NCI-H187 (cell line): ENCODE data around the gene PHYH.
"Not testable (repeated sequence)": the region's sequence is repeated elsewhere in the genome, so short reads cannot be mapped to it uniquely, and the experiment has no call there.

Source experiments
- DNase-seq, 2 experiments: peaks; one replicate each; lab custom pipeline; 2025; lab: John Stamatoyannopoulos, UW

PHYH gene

GRCh38 chr10:13299437-13300287, at the start of gene PHYH:
Gene PHYH, minus strand, starts transcription at chr10:13300064. Its CDS starts 22 bp downstream, at chr10:13300042.
- peak in 1 of 2 experiments; percentile 3 for DNase-seq

GRCh38 chr10:13348216-13349017, 48.6 kb upstream of the PHYH start, which contains the start of gene SEPHS1:
Gene SEPHS1, minus strand, starts transcription at chr10:13348293. Its CDS starts 3,343 bp downstream, at chr10:13344950.
- DNase-seq, result peak; percentile 30 to 68

- DNase-seq, result peak in 1 of 2 experiments; percentile 60
These were observed 47.8 kb upstream of the PHYH start for GRCh38 chr10:13347500-13348156.

- no peak for DNase-seq
These were observed 47.2 kb upstream of the PHYH start for GRCh38 chr10:13347043-13347499.

- no peak for DNase-seq
These were observed 46.6 kb upstream of the PHYH start for GRCh38 chr10:13346283-13347042.

- DNase-seq, result no peak
These were observed 40.9 kb upstream of the PHYH start for GRCh38 chr10:13340626-13341376.

- no peak for DNase-seq
These were observed 40.2 kb upstream of the PHYH start for GRCh38 chr10:13340068-13340467.

- no peak for DNase-seq
These were observed 38.7 kb upstream of the PHYH start for GRCh38 chr10:13338390-13339110.

- DNase-seq, result no peak
These were observed 37.9 kb upstream of the PHYH start for GRCh38 chr10:13337827-13338196.

GRCh38 chr10:13337128-13337826, 37.4 kb upstream of the PHYH start:
- no peak for DNase-seq

- no peak for DNase-seq
These were observed 36.0 kb upstream of the PHYH start for GRCh38 chr10:13335881-13336280.

- no peak for DNase-seq
These were observed 34.7 kb upstream of the PHYH start for GRCh38 chr10:13334556-13334955.

- no peak for DNase-seq
These were observed 31.8 kb upstream of the PHYH start for GRCh38 chr10:13331646-13332045.

GRCh38 chr10:13330980-13331379, 31.1 kb upstream of the PHYH start:
- DNase-seq, result not testable (repeated sequence)

GRCh38 chr10:13329565-13329964, 29.7 kb upstream of the PHYH start:
- DNase-seq, result no peak

- DNase-seq, result no peak
These were observed 28.7 kb upstream of the PHYH start for GRCh38 chr10:13328613-13329012.

- no peak for DNase-seq
These were observed 28.3 kb upstream of the PHYH start for GRCh38 chr10:13328126-13328525.

- no peak for DNase-seq
These were observed 27.7 kb upstream of the PHYH start for GRCh38 chr10:13327534-13327933.

- DNase-seq, result no peak
These were observed 22.8 kb upstream of the PHYH start for GRCh38 chr10:13322615-13323148.
